GM21390 (cell line): ENCODE data around the gene TBX4.

Experiments
- ATAC-seq: cut with Tn5 transposase; IDR thresholded peaks from one replicate; pipeline ENCODE4 v1.9.1; 2021; ENCODE audit not compliant: unreplicated experiment

Gene TBX4

DNA sequence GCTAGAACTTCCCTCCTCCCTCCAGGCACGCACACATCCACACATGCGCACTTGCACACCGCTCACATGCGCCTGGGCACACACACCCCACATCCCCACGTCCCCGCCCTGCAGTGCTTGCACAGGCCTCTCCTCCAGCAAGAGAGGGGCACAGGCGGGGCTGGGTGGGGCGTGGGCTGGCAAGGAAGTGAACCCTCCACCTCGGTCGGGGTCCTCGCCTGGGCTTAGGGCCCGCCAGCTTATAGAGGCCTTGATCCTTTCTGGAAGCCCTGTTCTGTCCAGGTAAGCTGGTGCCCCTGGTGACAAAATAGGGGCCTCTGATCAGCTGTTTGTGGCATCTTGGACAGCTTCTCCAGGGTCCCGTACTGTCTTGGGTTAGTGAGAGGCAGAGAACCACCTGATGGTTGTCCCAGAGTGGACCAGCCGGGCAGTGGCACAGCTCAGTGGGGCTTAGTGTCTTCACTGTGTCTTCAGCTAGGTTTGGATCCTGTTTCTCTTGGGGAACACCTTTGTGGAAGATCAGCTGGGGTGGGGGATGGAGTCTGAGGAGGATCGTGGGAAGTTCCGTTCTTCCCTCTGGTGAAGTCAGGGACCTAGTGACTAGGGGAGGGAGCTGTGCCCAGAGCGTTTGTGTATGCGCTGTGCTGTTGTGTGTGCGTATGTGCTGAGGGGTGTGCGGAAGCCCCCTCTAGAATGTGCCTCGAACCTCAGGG, 12.1 kb downstream of the TBX4 start:
- ATAC-seq: no peak

DNA sequence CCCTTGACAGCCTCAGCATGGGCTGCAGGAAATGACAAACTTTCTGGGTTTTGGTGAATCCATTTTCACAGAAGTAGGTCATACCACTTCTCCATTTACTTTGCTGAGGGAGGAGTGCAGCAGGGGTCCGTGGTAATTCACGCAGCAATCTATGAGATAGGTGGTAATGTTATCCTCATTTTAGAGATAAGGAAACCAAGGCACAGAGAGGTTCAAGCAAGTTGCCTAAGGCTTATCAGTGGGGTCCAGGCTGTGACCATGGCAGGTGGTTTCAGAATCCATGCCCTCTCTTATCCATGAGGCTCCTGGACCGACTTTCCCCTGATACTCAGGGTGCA, 12.6 kb downstream of the TBX4 start:
- no peak for ATAC-seq

DNA sequence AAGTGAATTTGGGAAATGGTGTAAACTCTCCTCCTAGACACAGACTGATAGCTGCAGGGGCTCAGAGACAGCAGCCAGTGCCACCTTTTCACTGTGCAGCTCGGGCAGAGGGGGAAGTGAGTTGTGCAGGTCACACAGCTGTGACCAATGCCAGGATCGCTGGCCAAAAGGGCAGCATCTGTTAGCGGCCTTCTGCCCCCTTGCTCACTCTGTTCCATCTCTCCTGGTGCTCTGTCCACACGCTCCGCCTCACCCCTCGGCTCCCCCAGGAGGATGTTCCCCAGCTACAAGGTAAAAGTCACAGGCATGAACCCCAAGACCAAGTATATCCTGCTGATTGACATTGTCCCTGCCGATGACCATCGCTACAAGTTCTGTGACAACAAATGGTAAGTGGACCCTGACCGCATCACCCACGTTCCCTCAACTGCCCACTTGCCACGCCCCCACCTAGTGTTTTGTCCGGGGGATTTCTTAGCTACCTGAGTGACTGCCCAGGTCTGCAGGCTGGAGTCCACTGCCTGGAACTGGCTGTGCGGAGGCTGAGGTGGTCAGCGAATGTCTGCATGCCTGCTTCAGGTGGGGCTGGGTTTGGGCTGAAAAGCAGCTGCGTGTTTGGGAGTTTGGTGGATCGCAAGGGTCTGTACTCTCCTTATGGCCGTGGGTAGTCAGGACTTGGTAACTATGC, 13.5 kb downstream of the TBX4 start:
- no peak for ATAC-seq

DNA sequence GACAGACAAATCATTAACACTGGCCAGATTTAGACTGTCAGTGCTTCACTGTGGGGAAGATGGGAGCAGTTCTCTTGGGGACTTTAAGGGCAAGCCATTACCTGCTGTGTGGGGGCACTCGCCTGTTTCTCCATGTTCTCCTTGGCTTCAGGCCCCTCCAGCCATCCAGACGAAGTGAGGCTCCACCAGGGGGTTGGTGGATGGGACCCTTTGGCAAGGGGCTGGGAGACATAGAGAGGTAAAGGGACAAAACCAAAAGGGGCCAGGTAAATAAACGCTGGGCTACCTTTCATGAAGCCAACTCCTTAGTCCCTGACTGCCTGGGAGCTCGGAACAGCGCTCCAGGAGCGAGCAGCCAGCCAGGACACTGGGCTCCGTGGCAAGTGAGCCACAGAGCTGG, 14.0 kb downstream of the TBX4 start:
- ATAC-seq: no peak

DNA sequence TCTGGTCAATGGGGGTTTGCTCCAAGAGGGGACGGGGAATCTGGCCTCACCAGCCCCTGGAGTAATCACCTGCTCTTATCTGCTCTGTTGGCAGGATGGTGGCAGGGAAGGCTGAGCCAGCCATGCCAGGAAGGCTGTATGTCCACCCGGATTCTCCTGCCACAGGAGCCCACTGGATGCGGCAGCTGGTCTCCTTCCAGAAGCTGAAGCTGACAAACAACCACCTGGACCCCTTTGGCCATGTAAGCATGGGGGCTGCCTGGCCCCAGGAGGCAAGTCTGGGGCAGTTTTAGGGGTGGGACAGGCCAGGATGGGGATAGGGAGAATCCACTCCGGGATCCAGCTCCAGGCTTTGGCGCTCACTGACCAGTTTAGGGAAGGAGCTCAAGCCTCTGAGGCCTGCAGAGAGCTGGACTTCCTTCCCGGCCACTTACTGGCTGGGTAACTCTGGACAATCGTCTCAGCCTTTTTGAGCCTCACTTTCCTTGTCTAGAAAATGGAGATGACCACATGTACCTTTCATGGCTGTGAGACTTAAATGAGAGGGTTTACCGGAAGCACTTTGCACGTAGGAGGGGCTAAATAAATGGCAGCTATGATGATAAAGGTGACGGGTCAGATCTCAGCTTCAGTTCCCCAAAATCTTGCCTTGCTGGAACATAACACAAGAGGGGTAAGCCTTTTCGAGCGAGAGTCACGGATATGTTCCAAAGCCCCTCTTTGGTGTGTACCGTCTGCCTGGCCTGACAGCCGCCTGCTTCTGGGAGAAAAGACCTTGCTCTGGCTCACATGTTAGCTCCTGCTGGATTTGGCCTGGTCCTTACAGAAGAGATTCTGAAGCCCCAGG, 15.4 kb downstream of the TBX4 start:
- no peak for ATAC-seq

DNA sequence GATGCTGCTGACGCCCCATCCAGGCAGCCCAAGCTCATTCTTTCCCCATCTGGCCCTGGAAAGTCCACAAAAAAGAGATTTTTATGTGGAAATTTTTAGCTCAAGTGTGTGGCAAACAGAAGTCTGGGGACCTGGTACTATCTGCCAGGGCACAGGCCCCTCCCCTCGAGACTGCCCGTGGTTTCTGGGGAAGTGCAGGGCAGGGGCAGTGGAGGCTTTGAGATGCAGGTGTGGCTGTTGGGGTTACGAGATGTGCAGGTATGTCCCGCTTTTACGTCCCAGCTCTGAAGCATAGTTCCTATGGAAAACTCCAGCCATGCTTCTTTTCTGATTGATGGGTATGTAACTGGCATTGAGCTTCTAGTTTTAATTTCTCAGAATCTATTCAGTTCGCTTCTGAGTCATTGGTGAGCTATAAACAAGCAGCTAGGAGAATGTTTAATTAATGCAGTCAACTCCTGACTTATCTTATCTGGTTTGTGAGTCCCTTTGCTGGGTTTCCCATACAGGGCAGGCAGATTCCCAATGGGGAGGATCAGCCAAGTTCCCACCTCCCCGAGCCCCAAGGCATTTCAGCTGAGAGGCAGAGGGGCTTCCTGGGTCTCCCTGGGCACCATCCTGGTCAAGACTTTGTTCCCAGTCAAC, 16.2 kb downstream of the TBX4 start:
- ATAC-seq: no peak

DNA sequence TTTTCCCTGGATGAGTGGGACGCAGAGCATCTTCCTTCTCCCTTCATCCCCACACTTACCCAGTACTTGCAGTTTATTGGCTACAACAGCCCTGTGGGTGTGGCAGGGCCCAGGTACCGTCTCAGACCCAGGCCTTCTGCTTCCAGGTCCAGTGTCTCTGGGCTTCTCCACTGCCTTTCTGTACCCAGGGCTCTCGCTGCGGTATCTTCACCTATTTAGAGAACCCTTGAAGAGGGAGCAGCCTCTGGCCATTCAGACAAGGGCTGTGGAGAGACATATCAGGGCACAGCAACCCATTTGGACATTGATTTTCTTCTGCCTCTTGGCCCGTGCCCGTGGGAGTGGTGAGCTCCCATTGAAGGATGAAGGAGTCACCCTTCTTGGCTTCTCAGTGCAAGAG, 17.3 kb downstream of the TBX4 start:
- ATAC-seq: no peak

DNA sequence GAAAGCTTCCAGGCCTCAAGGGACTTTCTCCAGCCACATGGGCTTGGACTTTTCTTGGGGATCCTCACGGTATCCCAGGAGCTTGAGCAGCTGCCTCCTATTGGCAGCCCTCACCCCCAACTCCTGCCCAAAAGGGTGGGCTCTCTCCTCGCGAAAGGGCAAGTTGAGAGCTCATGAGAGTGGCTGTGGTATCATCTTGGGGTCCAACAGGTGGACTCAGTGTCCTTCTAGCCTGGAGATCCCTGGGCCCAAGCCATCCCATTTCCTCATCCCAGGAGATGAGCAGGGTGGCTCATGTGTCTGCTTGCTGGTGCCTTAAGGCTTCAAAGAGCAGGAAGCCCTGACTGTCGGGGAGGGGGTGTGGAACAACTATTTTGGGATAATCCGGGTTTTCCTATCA, 17.7 kb downstream of the TBX4 start:
- ATAC-seq: no peak

DNA sequence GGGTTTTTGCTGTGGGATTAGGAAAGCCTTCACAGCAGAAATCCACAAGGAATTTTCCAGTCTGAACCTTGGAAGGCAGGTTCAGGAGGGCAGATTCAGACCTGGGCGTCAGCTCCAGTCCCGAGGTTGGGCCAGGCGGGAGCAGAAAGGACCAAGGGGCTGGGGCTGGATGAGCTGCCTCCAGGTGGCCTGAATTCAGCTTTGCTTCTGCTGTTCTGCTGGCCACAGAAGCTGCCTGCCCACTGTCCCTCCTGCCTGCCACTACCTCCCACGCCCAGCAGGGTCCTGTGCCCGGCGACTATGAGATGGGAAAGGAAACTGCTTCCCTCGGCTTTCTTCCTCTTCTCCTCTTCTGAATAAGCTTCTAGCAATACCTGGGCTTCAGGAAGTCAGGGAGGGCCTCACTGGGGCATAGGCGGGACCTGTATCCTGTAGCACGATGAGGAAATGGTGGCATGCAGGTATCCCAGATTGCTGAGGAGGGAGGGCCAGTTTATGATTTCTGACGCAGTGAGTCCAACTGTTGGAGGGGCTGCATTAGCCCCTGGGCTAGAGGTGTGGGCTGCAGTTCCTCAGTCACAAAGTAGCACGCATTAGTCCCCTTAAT, 18.4 kb downstream of the TBX4 start:
- no peak for ATAC-seq

DNA sequence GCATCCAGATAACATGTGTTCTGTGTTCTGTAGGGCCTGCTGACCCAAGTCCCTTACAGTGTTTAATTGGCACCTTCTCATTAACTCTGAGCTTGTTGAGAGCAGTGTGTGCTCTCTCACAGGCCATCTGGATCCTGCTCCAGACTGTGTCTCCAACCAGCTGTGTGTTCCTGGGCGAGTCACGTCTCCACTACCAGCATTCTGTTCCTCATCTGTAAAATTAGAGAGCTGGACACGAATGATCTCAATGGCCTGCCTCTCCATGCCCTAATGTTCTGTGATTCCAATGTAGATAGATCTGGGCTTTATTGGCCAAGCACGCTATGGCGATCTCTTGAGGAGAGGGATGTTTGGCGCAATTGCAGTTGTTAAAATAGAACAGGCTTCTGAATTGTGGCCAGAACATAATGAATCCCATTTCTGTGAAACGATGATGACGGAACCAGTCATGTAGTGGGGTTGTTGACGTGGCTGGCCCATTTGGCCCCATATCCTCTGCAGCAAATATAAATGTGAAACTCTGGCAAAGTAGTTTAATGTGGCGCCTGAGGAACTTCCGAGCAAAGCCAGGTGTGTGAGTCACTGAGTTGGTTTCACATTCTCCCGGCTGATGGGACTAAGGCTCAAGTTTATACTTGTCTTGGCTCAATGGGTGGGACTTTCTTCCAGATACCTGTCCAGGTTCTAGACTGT, 22.2 kb downstream of the TBX4 start:
- no peak for ATAC-seq

DNA sequence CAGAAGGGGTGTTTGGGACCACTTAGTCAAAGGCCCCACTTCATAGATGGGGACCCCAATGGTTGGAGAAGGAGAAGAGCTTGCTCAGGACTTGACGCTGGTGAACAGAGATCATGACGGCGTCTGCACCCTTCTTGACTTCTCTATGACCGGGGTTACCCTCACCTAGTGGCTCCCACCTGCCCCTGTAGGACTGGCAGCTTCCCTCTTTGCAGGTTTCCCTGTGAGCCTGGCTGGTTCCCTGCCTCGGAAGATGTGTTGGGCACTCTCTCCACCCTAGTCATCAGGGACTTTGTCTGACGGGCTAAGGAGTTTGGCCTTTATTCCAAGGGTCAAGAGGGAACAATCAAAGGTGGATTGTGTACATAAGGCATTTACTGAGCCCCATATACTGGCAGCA, 22.7 kb downstream of the TBX4 start:
- no peak for ATAC-seq

DNA sequence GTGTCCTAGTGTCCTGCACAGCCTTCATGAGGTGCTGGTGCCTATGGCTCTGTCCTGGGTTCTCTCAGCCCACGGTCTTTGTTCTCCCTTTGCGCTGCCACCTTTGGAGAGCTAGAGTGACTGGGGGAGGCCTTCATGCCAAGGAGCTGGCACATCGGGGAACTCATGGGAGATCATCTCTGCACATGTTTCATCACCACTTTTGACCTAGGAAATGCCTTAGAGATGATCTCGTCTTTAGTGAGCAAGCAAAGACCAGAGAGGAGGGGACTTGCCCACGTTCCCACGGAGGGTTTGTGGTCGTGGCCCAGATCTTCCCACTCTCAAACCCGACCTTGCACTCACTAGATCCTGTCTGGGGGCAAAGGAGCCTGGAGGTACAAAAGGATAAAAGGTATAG, 23.5 kb downstream of the TBX4 start:
- ATAC-seq: no peak

DNA sequence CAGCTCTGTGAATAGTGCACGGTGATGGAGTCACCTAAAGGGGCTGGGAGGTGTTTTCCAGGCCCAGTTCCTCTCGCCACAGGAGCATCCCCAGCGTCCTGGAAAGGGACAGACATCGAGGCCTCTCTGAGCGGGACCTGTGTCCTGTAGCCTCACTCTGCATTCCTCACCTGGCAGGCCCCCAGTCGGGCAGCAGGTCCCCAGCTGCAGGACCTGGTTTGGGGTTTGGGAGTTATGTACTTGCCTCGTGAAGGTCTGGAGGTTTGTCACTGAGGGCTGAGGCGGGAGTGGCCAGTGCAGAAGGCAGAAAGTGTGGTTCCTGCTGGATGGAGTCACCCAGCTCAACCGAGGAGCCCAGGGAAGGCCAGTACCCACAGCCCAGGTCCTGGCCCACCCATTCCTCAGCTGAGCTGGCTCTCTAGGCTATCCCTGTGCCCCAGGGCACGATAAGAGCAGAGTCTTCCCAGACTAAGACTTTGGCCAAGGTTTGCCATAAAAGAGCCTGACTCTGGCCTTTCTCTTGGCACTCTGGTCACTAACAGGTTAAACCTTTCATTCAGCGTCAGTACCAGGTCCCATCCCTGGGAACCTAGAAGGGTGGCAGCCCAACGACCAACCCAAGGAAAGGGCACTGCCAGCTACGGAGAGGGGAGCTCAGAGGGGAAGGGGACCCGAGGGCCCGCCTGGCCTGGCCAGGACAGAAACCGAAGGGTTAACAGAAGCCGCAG, 24.4 kb downstream of the TBX4 start:
- ATAC-seq: no peak

DNA sequence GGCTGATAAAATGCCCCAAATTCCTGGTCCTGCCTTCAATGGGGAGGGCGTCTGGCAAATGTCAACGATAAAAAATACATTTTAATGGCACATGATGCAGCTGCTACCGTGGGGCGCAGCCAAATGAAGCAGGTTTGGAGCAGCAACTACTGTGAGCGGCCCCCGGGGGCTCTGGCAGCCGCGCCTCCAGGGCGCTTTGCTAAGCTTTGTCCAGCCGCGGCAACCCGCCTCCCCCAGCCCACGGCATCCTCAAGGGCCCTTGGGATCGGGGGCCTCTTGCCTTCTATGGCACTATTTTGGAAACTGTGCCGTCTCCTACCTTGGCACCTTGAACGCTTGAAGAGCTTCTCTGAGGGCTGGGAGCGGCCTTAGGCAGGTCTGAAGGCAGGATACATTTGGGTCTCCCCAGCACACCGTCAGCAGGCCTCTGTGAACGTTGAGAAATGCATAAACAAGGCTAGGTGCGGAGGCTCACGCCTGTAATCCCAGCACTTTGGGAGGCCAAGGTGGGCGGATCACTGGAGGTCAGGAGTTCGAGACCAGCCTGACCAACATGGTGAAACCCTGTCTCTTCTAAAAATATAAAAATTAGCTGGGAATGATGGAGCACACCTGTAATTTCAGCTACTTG, 25.1 kb downstream of the TBX4 start:
- ATAC-seq: no peak

DNA sequence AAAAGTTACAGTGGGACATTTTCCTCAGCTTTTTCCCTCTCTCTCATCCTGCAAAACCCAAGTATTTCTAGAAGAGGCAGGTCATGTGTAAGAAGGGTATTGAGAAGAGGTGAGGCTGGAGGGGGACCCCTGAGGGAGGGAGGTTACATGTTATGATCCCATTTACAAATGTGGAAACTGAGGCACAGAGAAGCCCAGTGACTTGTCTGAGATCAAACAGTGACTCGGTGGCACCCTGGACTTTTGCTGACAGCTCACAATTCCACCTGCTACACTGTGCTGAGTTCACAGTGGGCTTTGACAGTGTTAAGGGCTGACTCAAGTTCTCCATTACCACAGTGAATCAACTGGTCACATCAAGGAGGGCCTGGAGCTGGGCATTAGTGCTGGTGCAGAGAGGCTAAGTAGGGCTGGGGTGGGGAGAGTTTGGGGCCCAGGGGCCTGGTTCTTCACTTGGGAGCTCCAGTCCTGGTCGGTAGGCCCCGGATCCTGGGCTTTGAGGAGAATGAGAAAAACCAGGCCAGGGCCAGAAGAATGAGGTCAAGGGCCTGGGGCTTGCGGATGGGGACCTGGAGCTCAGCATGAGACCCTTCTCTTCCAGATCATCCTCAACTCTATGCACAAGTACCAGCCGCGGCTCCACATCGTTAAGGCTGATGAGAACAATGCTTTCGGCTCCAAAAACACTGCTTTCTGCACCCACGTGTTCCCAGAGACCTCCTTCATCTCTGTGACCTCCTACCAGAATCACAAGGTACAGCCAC, 26.0 kb downstream of the TBX4 start:
- no peak for ATAC-seq

DNA sequence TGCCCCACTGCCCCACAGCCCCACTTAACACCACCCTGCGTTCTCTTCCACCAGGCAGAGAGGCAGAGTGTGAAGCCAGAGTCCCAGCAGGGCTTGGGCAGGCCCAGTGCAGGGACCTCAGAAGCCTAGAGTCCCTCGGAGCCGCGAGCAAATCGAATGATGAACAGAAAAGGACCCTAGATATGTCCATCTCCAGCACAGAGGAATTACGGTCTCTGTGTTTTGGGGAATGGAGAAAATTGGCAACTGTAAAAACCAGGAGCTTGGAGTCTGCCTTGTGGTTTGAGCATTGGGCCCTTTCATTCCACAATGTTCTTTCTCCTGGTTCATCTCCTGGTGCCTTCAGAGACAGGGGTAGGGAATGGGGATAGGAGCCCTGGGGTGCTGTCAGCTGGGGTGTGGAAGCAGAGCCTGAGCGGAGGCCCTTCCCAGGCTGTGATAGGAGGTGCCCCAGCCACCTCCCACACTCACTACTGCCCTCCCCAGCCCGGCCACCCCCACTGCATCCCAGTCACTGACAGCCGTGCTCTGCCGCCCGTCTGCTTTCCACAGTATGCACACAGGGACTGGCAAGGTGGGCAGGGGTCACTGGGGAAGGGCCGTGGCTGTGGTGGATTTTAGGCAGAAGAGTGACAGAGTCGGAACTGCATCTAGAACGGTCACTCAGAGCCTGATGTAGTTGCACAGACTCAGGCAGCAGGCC, 26.7 kb downstream of the TBX4 start:
- ATAC-seq: no peak

DNA sequence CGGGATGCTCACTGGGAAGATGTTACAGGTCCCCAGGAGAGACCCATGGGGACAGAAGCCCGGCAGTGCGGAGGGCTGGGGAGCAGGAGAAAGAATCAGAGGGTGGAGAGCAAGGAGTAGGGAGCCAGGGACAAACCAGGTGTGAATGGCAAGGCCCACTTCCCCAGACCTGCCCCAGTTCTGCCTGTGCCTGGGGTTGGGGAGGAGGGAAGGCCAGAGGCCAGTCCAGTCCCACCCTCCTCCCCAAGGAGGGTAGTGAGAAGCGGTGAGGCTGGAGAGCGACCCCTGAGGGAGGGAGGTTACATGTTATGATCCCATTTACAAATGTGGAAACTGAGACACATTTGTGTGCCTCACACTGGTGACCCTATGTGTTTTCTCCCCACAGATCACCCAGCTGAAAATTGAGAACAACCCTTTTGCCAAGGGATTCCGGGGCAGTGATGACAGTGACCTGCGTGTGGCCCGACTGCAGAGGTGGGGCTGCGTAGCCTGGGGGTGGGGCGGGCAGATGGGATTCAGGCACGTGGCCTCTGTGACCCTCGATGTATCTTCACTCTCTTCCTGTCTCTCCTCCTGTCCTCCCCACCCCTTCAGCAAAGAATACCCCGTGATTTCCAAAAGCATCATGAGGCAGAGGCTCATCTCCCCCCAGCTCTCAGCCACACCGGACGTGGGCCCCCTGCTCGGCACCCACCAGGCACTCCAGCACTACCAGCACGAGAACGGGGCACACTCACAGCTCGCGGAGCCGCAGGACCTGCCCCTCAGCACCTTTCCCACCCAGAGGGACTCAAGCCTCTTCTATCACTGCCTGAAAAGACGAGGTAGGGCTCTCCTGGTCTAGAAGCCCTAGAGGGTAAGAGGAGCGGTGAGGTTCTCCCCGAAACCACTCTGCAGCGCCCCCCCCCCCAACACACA, 27.5 kb downstream of the TBX4 start:
- no peak for ATAC-seq
